Frontal cortex (tissue), 4 donors: Measurements from ENCODE around the gene FBXL16. TPM values are rescaled to one million over a fixed set of nuclear protein-coding genes. Genes with fewer than 3 reads are reported as not detected.

ENCODE experiments used
- DNase-seq, 2 donors: peaks; one replicate each; pipeline ENCODE4 v3.0.0; 2012; ENCODE audit warnings: low spot score in 2 of 2
- FAIRE-seq: peaks from 2 replicates; lab custom pipeline; 2012; peaks lifted over from hg19 to GRCh38; lab: Jason Lieb, UNC
- total RNA-seq: library from RNA; depleted of rRNA; stranded (reverse); fragments of >200 nt; gene quantifications from one replicate; pipeline ENCODE4 v1.2.3, GENCODE V29; 2014
- donor health status: control.
- donor health status: control.
- donor health status: control.

FBXL16 gene
- total RNA-seq, 1 donor from 2014 or later = 4.5 TPM

GRCh38 chr16:736936-737481 lies 31.4 kb upstream of the FBXL16 start:
- no peak for FAIRE-seq

GRCh38 chr16:735982-736453 lies 30.4 kb upstream of the FBXL16 start:
- FAIRE-seq = no peak

More at GRCh38 chr16:736936-737481, 31.4 kb upstream of the FBXL16 start:
- DNase-seq = no peak

GRCh38 chr16:734981-735881 lies 29.6 kb upstream of the FBXL16 start:
- DNase-seq (no peak), FAIRE-seq (no peak)

More at GRCh38 chr16:735982-736453, 30.4 kb upstream of the FBXL16 start:
- no peak for DNase-seq

- no peak for FAIRE-seq
- DNase-seq = no peak
These were observed 28.8 kb upstream of the FBXL16 start for GRCh38 chr16:734208-734980.

GRCh38 chr16:733382-734207 lies 28.0 kb upstream of the FBXL16 start:
- no peak for FAIRE-seq
- no peak for DNase-seq

GRCh38 chr16:732936-733335 lies 27.3 kb upstream of the FBXL16 start:
- no peak for DNase-seq
- no peak for FAIRE-seq

GRCh38 chr16:732332-732731 lies 26.7 kb upstream of the FBXL16 start:
- DNase-seq (no peak), FAIRE-seq (no peak)

GRCh38 chr16:730666-731509 lies 25.3 kb upstream of the FBXL16 start:
- FAIRE-seq = no peak
- no peak for DNase-seq

- DNase-seq = no peak
- no peak for FAIRE-seq
These were observed 24.4 kb upstream of the FBXL16 start for GRCh38 chr16:729768-730665.

GRCh38 chr16:728890-729744 lies 23.5 kb upstream of the FBXL16 start:
- FAIRE-seq = no peak
- DNase-seq = no peak

- no peak for FAIRE-seq
- DNase-seq = peak; percentile 75 to 83
These were observed 22.7 kb upstream of the FBXL16 start for GRCh38 chr16:728131-728889.

- DNase-seq (no peak), FAIRE-seq (no peak)
These were observed 21.8 kb upstream of the FBXL16 start for GRCh38 chr16:727291-727977.

GRCh38 chr16:726438-727290 lies 21.1 kb upstream of the FBXL16 start, which contains the start of the genes CCDC78 and HAGHL:
CCDC78 (minus strand) TSS chr16:726443; CDS start chr16:726367, 76 bp downstream.
HAGHL (plus strand) TSS chr16:727106; CDS start chr16:727510, 404 bp downstream.
- FAIRE-seq (no peak), DNase-seq (peak; percentile 79 to 87)

- FAIRE-seq (no peak), DNase-seq (no peak)
These were observed 20.5 kb upstream of the FBXL16 start for GRCh38 chr16:726188-726437.
